HEK293 (cell line): ENCODE measurements around the gene SPECC1.

Experiments used
- ATF2 ChIP-seq: fragments of 450-650 bp; formaldehyde crosslinking; IDR thresholded peaks from 2 replicates; pipeline ENCODE4 v1.5.1; 2016; ENCODE audit warnings: missing biosample characterization, missing genetic modification characterization, low read depth
- PRDM1 ChIP-seq: fragments of 450-650 bp; formaldehyde crosslinking; IDR thresholded peaks from 2 replicates; pipeline ENCODE4; 2016; ENCODE audit warnings: missing biosample characterization, missing genetic modification characterization
- ZNF184 ChIP-seq: fragments of 450-650 bp; IDR thresholded peaks from 2 replicates; pipeline ENCODE4 v1.5.1; 2018; ENCODE audit warnings: missing biosample characterization, mild to moderate bottlenecking, missing genetic modification characterization
- ZNF324 ChIP-seq: fragments of 450-650 bp; formaldehyde crosslinking; IDR thresholded peaks from 2 replicates; pipeline ENCODE4 v1.5.1; 2016; ENCODE audit warnings: missing biosample characterization, missing genetic modification characterization
- ZNF518A ChIP-seq: fragments of 450-650 bp; formaldehyde crosslinking; conservative IDR thresholded peaks from 2 replicates; pipeline ENCODE4 v1.5.1; 2016; ENCODE audit warnings: low read depth, missing biosample characterization, missing genetic modification characterization
- ZNF585B ChIP-seq: fragments of 450-650 bp; formaldehyde crosslinking; IDR thresholded peaks from 2 replicates; pipeline ENCODE4 v1.5.1; 2016; ENCODE audit warnings: missing biosample characterization, missing genetic modification characterization
- TF ChIP-seq, protein P1 (sequence below): fragments of 450-650 bp; formaldehyde crosslinking; IDR thresholded peaks from 2 replicates; pipeline ENCODE4 v1.5.1; 2016; ENCODE audit warnings: missing biosample characterization, missing genetic modification characterization
- TF ChIP-seq, protein P2 (sequence below): fragments of 450-650 bp; formaldehyde crosslinking; IDR thresholded peaks from 2 replicates; pipeline ENCODE4 v1.5.1; 2016; ENCODE audit warnings: missing biosample characterization, missing genetic modification characterization

DNA sequence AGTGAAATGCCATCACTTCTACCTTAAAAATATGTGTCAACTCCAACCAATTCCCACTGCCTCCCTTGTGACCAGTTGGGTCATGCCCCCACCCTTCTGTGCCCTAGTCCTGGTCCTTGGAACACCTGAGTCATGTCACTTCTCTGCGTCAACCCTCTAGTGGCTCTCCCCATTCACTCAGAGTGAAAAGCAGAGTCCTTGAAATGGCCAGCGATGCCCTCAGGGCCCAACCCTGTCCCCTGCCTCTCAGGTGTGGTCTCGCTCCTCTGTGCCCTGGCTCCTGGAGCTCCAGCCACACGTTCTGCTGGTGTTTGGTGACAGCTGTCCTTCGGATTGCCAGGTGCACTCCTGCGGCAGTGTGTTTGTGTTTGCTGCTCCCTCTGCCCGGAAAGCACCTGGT lies 89.2 kb downstream of the SPECC1 start:
- TF ChIP-seq ZNF324 (no peak), ATF2 (no peak), PRDM1 (tag by site-specific recombination) (no peak), ZNF184 (tag by site-specific recombination) (no peak), ZNF518A (tag by site-specific recombination) (no peak), ZNF585B (no peak)
- TF ChIP-seq, protein P1, sequence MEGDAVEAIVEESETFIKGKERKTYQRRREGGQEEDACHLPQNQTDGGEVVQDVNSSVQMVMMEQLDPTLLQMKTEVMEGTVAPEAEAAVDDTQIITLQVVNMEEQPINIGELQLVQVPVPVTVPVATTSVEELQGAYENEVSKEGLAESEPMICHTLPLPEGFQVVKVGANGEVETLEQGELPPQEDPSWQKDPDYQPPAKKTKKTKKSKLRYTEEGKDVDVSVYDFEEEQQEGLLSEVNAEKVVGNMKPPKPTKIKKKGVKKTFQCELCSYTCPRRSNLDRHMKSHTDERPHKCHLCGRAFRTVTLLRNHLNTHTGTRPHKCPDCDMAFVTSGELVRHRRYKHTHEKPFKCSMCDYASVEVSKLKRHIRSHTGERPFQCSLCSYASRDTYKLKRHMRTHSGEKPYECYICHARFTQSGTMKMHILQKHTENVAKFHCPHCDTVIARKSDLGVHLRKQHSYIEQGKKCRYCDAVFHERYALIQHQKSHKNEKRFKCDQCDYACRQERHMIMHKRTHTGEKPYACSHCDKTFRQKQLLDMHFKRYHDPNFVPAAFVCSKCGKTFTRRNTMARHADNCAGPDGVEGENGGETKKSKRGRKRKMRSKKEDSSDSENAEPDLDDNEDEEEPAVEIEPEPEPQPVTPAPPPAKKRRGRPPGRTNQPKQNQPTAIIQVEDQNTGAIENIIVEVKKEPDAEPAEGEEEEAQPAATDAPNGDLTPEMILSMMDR = no peak
- TF ChIP-seq, protein P2, sequence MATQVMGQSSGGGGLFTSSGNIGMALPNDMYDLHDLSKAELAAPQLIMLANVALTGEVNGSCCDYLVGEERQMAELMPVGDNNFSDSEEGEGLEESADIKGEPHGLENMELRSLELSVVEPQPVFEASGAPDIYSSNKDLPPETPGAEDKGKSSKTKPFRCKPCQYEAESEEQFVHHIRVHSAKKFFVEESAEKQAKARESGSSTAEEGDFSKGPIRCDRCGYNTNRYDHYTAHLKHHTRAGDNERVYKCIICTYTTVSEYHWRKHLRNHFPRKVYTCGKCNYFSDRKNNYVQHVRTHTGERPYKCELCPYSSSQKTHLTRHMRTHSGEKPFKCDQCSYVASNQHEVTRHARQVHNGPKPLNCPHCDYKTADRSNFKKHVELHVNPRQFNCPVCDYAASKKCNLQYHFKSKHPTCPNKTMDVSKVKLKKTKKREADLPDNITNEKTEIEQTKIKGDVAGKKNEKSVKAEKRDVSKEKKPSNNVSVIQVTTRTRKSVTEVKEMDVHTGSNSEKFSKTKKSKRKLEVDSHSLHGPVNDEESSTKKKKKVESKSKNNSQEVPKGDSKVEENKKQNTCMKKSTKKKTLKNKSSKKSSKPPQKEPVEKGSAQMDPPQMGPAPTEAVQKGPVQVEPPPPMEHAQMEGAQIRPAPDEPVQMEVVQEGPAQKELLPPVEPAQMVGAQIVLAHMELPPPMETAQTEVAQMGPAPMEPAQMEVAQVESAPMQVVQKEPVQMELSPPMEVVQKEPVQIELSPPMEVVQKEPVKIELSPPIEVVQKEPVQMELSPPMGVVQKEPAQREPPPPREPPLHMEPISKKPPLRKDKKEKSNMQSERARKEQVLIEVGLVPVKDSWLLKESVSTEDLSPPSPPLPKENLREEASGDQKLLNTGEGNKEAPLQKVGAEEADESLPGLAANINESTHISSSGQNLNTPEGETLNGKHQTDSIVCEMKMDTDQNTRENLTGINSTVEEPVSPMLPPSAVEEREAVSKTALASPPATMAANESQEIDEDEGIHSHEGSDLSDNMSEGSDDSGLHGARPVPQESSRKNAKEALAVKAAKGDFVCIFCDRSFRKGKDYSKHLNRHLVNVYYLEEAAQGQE (tag by site-specific recombination) = no peak
